AG04450 (cell line): ENCODE data around the gene UGT1A5. TPM values are rescaled to one million over a fixed set of nuclear protein-coding genes. Genes with fewer than 3 reads are reported as not detected.

Experiments
- CTCF ChIA-PET: fragments of 300-600, 350-600 bp; formaldehyde crosslinking; extraction: SDS; loops from one replicate; lab custom pipeline; 2022; ENCODE audit warnings: antibody characterized with exemption, inconsistent platforms; lab: Charles Lee
- POLR2A ChIA-PET: fragments of 350-600 bp; formaldehyde crosslinking; extraction: SDS; loops from one replicate; lab custom pipeline; 2021; ENCODE audit warnings: antibody characterized with exemption, inconsistent platforms; lab: Yijun Ruan, JAX
- DNase-seq: peaks from one replicate; pipeline ENCODE4 v3.0.0-alpha.2; 2011; ENCODE audit warnings: low read depth, low spot score
- H3K27ac ChIP-seq: one replicate; pipeline ENCODE4 v1.5.1; 2012; ENCODE audit warnings: low read depth, low read length, control low read depth
- H3K27me3 ChIP-seq: one replicate; pipeline ENCODE4 v1.6.0; 2012; ENCODE audit warnings: low read length; ENCODE audit not compliant: control insufficient read depth, insufficient read depth
- H3K4me3 ChIP-seq: 2 replicates; pipeline ENCODE4 v1.5.1; 2011; ENCODE audit warnings: mild to moderate bottlenecking, low read depth, low read length, control low read depth
- H3K9me3 ChIP-seq: 2 replicates; pipeline ENCODE4 v1.5.1; 2012; ENCODE audit warnings: low read length; ENCODE audit not compliant: control insufficient read depth, insufficient read depth
- CTCF ChIP-seq: IDR thresholded peaks from 2 replicates; pipeline ENCODE4 v1.5.1; 2011; ENCODE audit warnings: low read depth, low read length, control low read depth, inconsistent platforms
- polyA plus RNA-seq: library from polyadenylated mRNA; depleted of rRNA; stranded (reverse); fragments of >200 nt; gene quantifications from 2 replicates; pipeline ENCODE4 v1.2.3, GENCODE V29; 2011

The UGT1A5 gene
- polyA plus RNA-seq, 1 experiment, result not detected

GRCh38 chr2:233766416-233766815 is 53.7 kb downstream of the UGT1A5 start:
- Histone ChIP-seq H3K27ac (no peak overlapping the region), H3K27me3 (no peaks in the 10 kb centered on the region), H3K9me3 (peaks cover 3% of the 10 kb centered on the region; the same call in 1 of the 2 replicates), H3K4me3 (no peak overlapping the region)
- DNase-seq, result no peak
- CTCF ChIA-PET, result no interaction called here
- POLR2A ChIA-PET, result no interaction called here
- no peak for TF ChIP-seq CTCF

- ChIA-PET POLR2A (no interaction called here), CTCF (no interaction called here)
- Histone ChIP-seq H3K9me3 (peaks cover 3% of the 10 kb centered on the region; the same call in 1 of the 2 replicates), H3K4me3 (no peak overlapping the region), H3K27me3 (no peaks in the 10 kb centered on the region), H3K27ac (no peak overlapping the region)
- no peak for TF ChIP-seq CTCF
- DNase-seq, result no peak
Measured at GRCh38 chr2:233768076-233768475, 55.4 kb downstream of the UGT1A5 start.

GRCh38 chr2:233769260-233769659 is 56.6 kb downstream of the UGT1A5 start:
- ChIA-PET POLR2A (no interaction called here), CTCF (no interaction called here)
- H3K27ac ChIP-seq, result no peak overlapping the region
- no peak overlapping the region for H3K4me3 ChIP-seq
- DNase-seq, result no peak
- H3K9me3 ChIP-seq, result peaks cover 3% of the 10 kb centered on the region; the same call in 1 of the 2 replicates
- TF ChIP-seq CTCF, result no peak
- H3K27me3 ChIP-seq, result no peaks in the 10 kb centered on the region

- ChIA-PET CTCF (no interaction called here), POLR2A (no interaction called here)
- H3K4me3 ChIP-seq, result no peak overlapping the region
- peaks cover 8% of the 10 kb centered on the region for H3K9me3 ChIP-seq
- DNase-seq, result no peak
- no peak for TF ChIP-seq CTCF
- no peak overlapping the region for H3K27ac ChIP-seq
- no peaks in the 10 kb centered on the region for H3K27me3 ChIP-seq
Measured at GRCh38 chr2:233772153-233772552, 59.4 kb downstream of the UGT1A5 start.

GRCh38 chr2:233772583-233772982 is 59.9 kb downstream of the UGT1A5 start:
- H3K27me3 ChIP-seq, result no peaks in the 10 kb centered on the region
- H3K9me3 ChIP-seq, result peaks cover 8% of the 10 kb centered on the region
- H3K4me3 ChIP-seq, result no peak overlapping the region
- CTCF ChIA-PET, result no interaction called here
- POLR2A ChIA-PET, result no interaction called here
- no peak for TF ChIP-seq CTCF
- DNase-seq, result no peak
- H3K27ac ChIP-seq, result no peak overlapping the region
